Smooth muscle cell (in vitro differentiated cells): ENCODE data around the gene DNAAF9. TPM values are rescaled to one million over a fixed set of nuclear protein-coding genes. Genes with fewer than 3 reads are reported as not detected.
"Not testable (repeated sequence)": the region's sequence is repeated elsewhere in the genome, so short reads cannot be mapped to it uniquely, and the experiment has no call there.

Experiments used
- DNase-seq: peaks from one replicate; lab custom pipeline; 2025; ENCODE audit not compliant: unreplicated experiment; lab: John Stamatoyannopoulos, UW
- H2AFZ ChIP-seq: fragments of 200-600 bp; sonication (generic); 2 replicates; pipeline ENCODE4 v1.6.0; 2016; ENCODE audit warnings: antibody characterized with exemption, low read depth, mild to moderate bottlenecking
- H3F3A ChIP-seq: fragments of 200-600 bp; sonication (generic); 2 replicates; pipeline ENCODE4 v1.6.0; 2017; ENCODE audit warnings: antibody characterized with exemption, low read depth
- H3K27ac ChIP-seq: fragments of 200-600 bp; sonication (generic); 2 replicates; pipeline ENCODE4 v1.5.1; 2016; ENCODE audit warnings: low read depth, mild to moderate bottlenecking
- H3K27me3 ChIP-seq: fragments of 200-600 bp; sonication (generic); 2 replicates; pipeline ENCODE4 v1.6.1; 2016; ENCODE audit warnings: low read depth, mild to moderate bottlenecking
- H3K36me3 ChIP-seq: fragments of 200-600 bp; sonication (generic); 2 replicates; pipeline ENCODE4 v1.5.1; 2016; ENCODE audit warnings: low read depth
- H3K4me1 ChIP-seq: fragments of 200-600 bp; sonication (generic); 2 replicates; pipeline ENCODE4 v1.5.1; 2016; ENCODE audit warnings: low read depth
- H3K4me2 ChIP-seq: fragments of 200-600 bp; sonication (generic); 2 replicates; pipeline ENCODE4 v1.6.0; 2016; ENCODE audit warnings: mild to moderate bottlenecking
- H3K4me3 ChIP-seq: fragments of 200-600 bp; sonication (generic); 2 replicates; pipeline ENCODE4 v1.5.1; 2016; ENCODE audit warnings: mild to moderate bottlenecking
- H3K79me2 ChIP-seq: fragments of 200-600 bp; sonication (generic); 2 replicates; pipeline ENCODE4 v1.6.0; 2016; ENCODE audit warnings: low read depth, mild to moderate bottlenecking
- H3K9ac ChIP-seq: fragments of 200-600 bp; sonication (generic); 2 replicates; pipeline ENCODE4 v1.6.0; 2016; ENCODE audit warnings: low read depth
- H3K9me3 ChIP-seq: fragments of 200-600 bp; sonication (generic); replicated peaks from 2 replicates; pipeline ENCODE4 v1.5.1; 2016; ENCODE audit warnings: low read depth
- H4K20me1 ChIP-seq: fragments of 200-600 bp; sonication (generic); 2 replicates; pipeline ENCODE4 v1.6.0; 2016; ENCODE audit warnings: low read depth
- WGBS: methylation state at CpG from one replicate; pipeline ENCODE4 v1.1.7; 2016; ENCODE audit warnings: low lambda C conversion rate; 5-methylcytosine and 5-hydroxymethylcytosine counted together
- polyA plus RNA-seq: library from polyadenylated mRNA; unstranded; fragments of >200 nt; fragmentation: Nextera tagmentation; extraction: Ambion mirVana; gene quantifications from 2 replicates; pipeline ENCODE4 v1.2.1, GENCODE V29; 2016
- total RNA-seq: library from RNA; depleted of rRNA; stranded (reverse); fragments of >200 nt; gene quantifications from 2 replicates; pipeline ENCODE4 v1.2.3, GENCODE V29; 2014
- TF ChIP-seq, protein P1 (sequence below): fragments of 200-600 bp; sonication (generic); IDR thresholded peaks from 2 replicates; pipeline ENCODE4 v1.5.1; 2017; ENCODE audit warnings: borderline replicate concordance, mild to moderate bottlenecking, antibody characterized with exemption; ENCODE audit not compliant: insufficient read depth, poor library complexity, severe bottlenecking

The DNAAF9 gene
- total and polyA plus RNA-seq, 2 experiments from 2014 or later, result 8.8 to 17.1 TPM

DNA sequence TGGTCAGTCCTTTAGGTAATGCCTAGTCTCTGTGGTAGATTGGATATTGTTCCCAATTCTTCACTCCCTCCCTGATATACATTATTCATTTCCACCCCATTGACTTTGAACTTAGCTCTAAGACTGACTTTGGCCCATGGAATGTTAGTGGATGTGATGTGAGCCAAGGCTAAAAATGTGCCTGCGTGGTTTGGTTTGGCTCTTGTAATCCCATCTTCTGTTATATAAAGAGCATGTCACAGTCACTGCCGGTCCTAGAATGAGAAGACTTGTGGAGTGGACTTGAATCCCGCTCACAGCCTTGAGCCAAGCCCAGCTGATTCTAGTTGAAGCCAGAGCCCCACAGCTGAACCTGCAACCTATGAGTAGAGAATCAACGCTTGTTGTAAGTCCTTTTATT, 23.6 kb upstream of the DNAAF9 start:
- no peaks in the 10 kb centered on the region for H3K27me3 ChIP-seq
- no peak overlapping the region for H3K9ac ChIP-seq
- no peak for DNase-seq
- H3K4me1 ChIP-seq, result no peaks in the 10 kb centered on the region
- H3K4me3 ChIP-seq, result no peak overlapping the region
- H3K36me3 ChIP-seq, result no peaks in the 10 kb centered on the region
- H3K27ac ChIP-seq, result no peak overlapping the region
- H3K4me2 ChIP-seq, result no peak overlapping the region
- no peak overlapping the region for H2AFZ ChIP-seq
- H3K79me2 ChIP-seq, result no peaks in the 10 kb centered on the region
- no peaks in the 10 kb centered on the region for H3F3A ChIP-seq
- 95% methylated on average over 4 of the region's 4 CpGs for WGBS
- H3K9me3 ChIP-seq, result no peaks in the 10 kb centered on the region
- TF ChIP-seq, protein P1, sequence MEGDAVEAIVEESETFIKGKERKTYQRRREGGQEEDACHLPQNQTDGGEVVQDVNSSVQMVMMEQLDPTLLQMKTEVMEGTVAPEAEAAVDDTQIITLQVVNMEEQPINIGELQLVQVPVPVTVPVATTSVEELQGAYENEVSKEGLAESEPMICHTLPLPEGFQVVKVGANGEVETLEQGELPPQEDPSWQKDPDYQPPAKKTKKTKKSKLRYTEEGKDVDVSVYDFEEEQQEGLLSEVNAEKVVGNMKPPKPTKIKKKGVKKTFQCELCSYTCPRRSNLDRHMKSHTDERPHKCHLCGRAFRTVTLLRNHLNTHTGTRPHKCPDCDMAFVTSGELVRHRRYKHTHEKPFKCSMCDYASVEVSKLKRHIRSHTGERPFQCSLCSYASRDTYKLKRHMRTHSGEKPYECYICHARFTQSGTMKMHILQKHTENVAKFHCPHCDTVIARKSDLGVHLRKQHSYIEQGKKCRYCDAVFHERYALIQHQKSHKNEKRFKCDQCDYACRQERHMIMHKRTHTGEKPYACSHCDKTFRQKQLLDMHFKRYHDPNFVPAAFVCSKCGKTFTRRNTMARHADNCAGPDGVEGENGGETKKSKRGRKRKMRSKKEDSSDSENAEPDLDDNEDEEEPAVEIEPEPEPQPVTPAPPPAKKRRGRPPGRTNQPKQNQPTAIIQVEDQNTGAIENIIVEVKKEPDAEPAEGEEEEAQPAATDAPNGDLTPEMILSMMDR, result no peak
- no peaks in the 10 kb centered on the region for H4K20me1 ChIP-seq

DNA sequence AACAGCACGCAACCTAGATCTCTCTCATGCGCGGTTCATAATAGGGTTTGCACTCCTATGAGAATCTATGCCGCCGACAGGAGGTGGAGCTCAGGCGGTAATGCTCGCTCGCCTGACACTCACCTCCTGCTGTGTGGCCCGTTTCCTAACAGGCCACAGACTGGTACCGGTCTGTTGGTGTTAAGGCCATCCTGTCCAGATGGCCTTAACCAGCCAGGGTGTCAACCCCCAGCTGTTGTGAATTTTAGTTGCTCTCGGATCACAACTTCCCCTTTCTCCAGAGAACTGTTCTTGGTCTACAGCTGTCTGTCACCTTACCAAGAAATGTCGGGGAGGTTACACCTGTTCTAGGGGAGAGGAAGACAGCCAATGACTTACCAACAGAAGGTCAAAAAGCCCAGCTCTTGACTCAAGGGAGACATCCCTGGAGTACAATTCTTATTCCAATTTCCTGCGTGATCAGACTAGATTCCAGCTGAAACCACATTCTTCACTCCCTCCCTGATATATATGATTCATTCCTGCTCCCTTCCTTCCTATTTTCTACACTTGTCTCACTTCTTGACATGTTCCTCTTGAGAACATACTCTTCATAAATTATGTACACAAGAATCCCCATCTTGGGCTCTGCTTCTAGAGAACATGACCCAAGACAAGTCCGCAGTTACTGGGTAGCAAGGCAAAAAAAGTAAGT, 23.1 kb upstream of the DNAAF9 start:
- no peak for DNase-seq
- Histone ChIP-seq H2AFZ (no peak overlapping the region), H3K79me2 (no peaks in the 10 kb centered on the region), H3K9me3 (no peaks in the 10 kb centered on the region), H3K4me3 (no peak overlapping the region), H3K9ac (no peak overlapping the region), H4K20me1 (no peaks in the 10 kb centered on the region), H3K4me2 (no peak overlapping the region), H3F3A (no peaks in the 10 kb centered on the region), H3K36me3 (no peaks in the 10 kb centered on the region), H3K27me3 (no peaks in the 10 kb centered on the region), H3K27ac (no peak overlapping the region), H3K4me1 (no peaks in the 10 kb centered on the region)
- 90% methylated on average over 14 of the region's 14 CpGs for WGBS
- TF ChIP-seq, protein P1, result no peak

DNA sequence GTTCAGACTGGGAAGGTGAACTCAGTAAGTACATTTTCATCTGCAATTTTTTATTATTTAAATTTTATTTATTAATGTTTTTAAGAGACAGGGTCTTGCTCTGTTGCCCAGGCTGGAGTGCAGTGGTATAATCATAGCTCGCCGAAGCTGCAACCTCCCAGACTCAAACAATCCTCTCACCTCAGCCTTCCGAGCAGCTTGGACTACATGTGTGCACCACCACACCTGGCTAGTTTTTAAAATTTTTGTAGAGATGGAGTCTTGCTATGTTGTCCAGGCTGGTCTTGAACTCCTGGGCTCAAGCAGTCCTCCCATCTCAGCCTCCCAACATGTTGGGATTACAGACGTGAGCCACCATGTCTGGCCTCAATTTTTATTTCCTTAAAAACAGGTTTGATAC, 19.3 kb upstream of the DNAAF9 start:
- not testable (repeated sequence) for H3K27ac ChIP-seq, H3K4me2 ChIP-seq, H3K9ac ChIP-seq, H4K20me1 ChIP-seq, H3K9me3 ChIP-seq, H2AFZ ChIP-seq, H3K4me3 ChIP-seq, H3K4me1 ChIP-seq, H3K27me3 ChIP-seq, H3K36me3 ChIP-seq, H3F3A ChIP-seq, DNase-seq, H3K79me2 ChIP-seq
- 90% methylated on average over 4 of the region's 4 CpGs for WGBS

DNA sequence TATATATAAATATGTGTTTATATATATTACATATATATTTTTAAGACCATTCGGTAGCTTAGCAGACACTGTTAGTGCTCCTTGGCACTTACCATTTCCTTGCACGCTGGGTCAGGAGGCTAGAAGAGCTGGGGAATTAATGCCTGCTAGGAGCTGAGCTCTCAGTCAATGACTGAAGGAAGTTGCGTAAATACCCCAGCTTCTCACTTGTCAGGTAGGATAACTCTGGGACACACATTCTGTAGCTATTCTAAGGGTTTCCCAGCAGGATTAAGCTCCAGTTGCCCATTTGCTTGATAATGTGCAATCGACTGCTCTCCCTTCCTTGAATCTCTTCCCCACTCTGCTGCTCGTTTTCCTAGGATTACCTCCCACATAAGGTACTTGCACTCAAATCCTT, 15.7 kb upstream of the DNAAF9 start:
- no peaks in the 10 kb centered on the region for H3K36me3 ChIP-seq
- no peaks in the 10 kb centered on the region for H3K79me2 ChIP-seq
- no peak overlapping the region for H2AFZ ChIP-seq
- no peak overlapping the region for H3K27ac ChIP-seq
- H3K4me2 ChIP-seq, result no peak overlapping the region
- no peak overlapping the region for H3K9ac ChIP-seq
- no peak for DNase-seq
- 63% methylated on average over 5 of the region's 5 CpGs for WGBS
- H3K4me3 ChIP-seq, result no peak overlapping the region
- H4K20me1 ChIP-seq, result no peaks in the 10 kb centered on the region
- H3K9me3 ChIP-seq, result no peaks in the 10 kb centered on the region
- no peaks in the 10 kb centered on the region for H3K4me1 ChIP-seq
- no peaks in the 10 kb centered on the region for H3K27me3 ChIP-seq
- TF ChIP-seq, protein P1, result no peak
- no peaks in the 10 kb centered on the region for H3F3A ChIP-seq
